ENCODE data around the gene PRICKLE1. TPM values are rescaled to one million over a fixed set of nuclear protein-coding genes. Genes with fewer than 3 reads are reported as not detected.
A peak's percentile ranks its signal among the peaks of the same experiment; 100 is the strongest.

PRICKLE1 gene
- total and polyA plus RNA-seq, 2 experiments from 2014 or later = 16.5 to 25.9 TPM

DNA sequence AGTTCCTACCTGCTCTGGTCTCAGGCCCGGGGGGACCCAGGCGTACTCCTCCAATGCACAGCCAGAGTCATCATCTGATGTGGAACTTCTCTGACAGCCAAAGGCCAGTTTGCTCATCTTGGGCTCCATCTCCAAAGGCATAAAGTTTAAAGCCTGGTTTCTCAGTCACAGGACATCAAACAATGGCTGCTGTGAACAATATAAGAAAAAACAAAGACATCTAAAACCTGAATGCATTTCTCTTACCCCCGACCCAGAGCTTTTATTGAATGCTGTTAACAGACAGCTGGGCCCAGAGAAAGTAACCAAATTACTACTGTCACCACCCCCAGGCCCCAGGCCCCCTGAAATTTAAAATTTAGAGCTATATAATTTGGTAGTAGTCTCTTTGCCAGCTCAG is 117.2 kb downstream of the PRICKLE1 start:
- H3K9me2 ChIP-seq (replicated peaks; ENCODE audit: insufficient read depth) = no peaks in the 10 kb centered on the region
- no peaks in the 10 kb centered on the region for H3K36me3 ChIP-seq (replicated peaks; ENCODE audit: insufficient read depth, low read depth)
- peaks cover 30% of the 10 kb centered on the region for H4K20me1 ChIP-seq (ENCODE audit: insufficient read depth, poor library complexity, severe bottlenecking)
- 73% methylated on average over 3 of the region's 3 CpGs for WGBS (ENCODE audit: low lambda C conversion rate, missing lambda C conversion rate)
- no peak for DNase-seq (ENCODE audit: low spot score)
- no peak overlapping the region for H2AFZ ChIP-seq
- H3K27me3 ChIP-seq = no peaks in the 10 kb centered on the region
- no peak overlapping the region for H3K27ac ChIP-seq
- H3K4me1 ChIP-seq (ENCODE audit: insufficient read depth) = peaks cover 22% of the 10 kb centered on the region
- H3K79me2 ChIP-seq = peaks cover 73% of the 10 kb centered on the region
- TF ChIP-seq EZH2 (IDR thresholded peaks at IDR 0.05; ENCODE audit: borderline replicate concordance) (no peak), EZH2phosphoT487 (IDR thresholded peaks at IDR 0.05; ENCODE audit: low read depth, severe bottlenecking, unreplicated experiment) (no peak)
- TF ChIP-seq, protein P1, sequence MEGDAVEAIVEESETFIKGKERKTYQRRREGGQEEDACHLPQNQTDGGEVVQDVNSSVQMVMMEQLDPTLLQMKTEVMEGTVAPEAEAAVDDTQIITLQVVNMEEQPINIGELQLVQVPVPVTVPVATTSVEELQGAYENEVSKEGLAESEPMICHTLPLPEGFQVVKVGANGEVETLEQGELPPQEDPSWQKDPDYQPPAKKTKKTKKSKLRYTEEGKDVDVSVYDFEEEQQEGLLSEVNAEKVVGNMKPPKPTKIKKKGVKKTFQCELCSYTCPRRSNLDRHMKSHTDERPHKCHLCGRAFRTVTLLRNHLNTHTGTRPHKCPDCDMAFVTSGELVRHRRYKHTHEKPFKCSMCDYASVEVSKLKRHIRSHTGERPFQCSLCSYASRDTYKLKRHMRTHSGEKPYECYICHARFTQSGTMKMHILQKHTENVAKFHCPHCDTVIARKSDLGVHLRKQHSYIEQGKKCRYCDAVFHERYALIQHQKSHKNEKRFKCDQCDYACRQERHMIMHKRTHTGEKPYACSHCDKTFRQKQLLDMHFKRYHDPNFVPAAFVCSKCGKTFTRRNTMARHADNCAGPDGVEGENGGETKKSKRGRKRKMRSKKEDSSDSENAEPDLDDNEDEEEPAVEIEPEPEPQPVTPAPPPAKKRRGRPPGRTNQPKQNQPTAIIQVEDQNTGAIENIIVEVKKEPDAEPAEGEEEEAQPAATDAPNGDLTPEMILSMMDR (IDR thresholded peaks at IDR 0.05; ENCODE audit: poor library complexity) = no peak
- no peak overlapping the region for H3K4me3 ChIP-seq
- peak overlapping the region; percentile 4 for H3K4me2 ChIP-seq
- no peaks in the 10 kb centered on the region for H3K9me3 ChIP-seq (ENCODE audit: low read depth)

GRCh38 chr12:42469355-42470175 is 120.0 kb downstream of the PRICKLE1 start:
- no peak for DNase-seq (ENCODE audit: low spot score)
- Histone ChIP-seq H3K4me1 (ENCODE audit: insufficient read depth) (peaks cover 22% of the 10 kb centered on the region), H3K4me2 (no peak overlapping the region), H3K27ac (no peak overlapping the region), H4K20me1 (ENCODE audit: insufficient read depth, poor library complexity, severe bottlenecking) (peaks cover 28% of the 10 kb centered on the region), H2AFZ (no peak overlapping the region), H3K9me2 (replicated peaks; ENCODE audit: insufficient read depth) (no peaks in the 10 kb centered on the region), H3K27me3 (no peaks in the 10 kb centered on the region), H3K36me3 (replicated peaks; ENCODE audit: insufficient read depth, low read depth) (no peaks in the 10 kb centered on the region), H3K4me3 (no peak overlapping the region), H3K9me3 (ENCODE audit: low read depth) (no peaks in the 10 kb centered on the region), H3K79me2 (peaks cover 58% of the 10 kb centered on the region)
- 88% methylated on average over 7 of the region's 7 CpGs for WGBS (ENCODE audit: low lambda C conversion rate, missing lambda C conversion rate)
- TF ChIP-seq EZH2 (IDR thresholded peaks at IDR 0.05; ENCODE audit: borderline replicate concordance) (no peak), EZH2phosphoT487 (IDR thresholded peaks at IDR 0.05; ENCODE audit: low read depth, severe bottlenecking, unreplicated experiment) (no peak)
- TF ChIP-seq, protein P1 (IDR thresholded peaks at IDR 0.05; ENCODE audit: poor library complexity) = no peak

DNA sequence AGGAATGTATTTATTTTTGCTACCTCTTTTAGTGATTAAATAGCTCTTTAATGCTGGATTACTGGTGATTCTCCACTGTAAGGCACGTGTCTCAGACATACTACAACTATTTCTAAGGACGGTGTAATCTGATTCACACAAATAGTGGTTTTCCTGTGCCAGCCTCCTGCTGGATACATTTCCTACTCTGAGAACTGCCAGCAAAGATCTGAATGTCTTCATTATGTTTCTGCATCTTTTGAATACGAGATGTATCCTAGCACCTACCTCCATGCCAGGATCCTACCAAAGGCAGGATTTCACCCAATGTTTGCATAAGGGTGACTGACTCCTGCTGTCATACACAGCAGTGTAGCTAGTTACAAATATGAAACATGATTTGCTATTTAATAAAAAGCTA is 120.6 kb downstream of the PRICKLE1 start:
- no peak for DNase-seq (ENCODE audit: low spot score)
- H2AFZ ChIP-seq = no peak overlapping the region
- H3K79me2 ChIP-seq = peaks cover 51% of the 10 kb centered on the region
- peaks cover 22% of the 10 kb centered on the region for H3K4me1 ChIP-seq (ENCODE audit: insufficient read depth)
- H3K27ac ChIP-seq = no peak overlapping the region
- H3K27me3 ChIP-seq = no peaks in the 10 kb centered on the region
- H3K36me3 ChIP-seq (replicated peaks; ENCODE audit: insufficient read depth, low read depth) = no peaks in the 10 kb centered on the region
- peak overlapping the region; percentile 14 for H3K4me2 ChIP-seq
- peaks cover 23% of the 10 kb centered on the region for H4K20me1 ChIP-seq (ENCODE audit: insufficient read depth, poor library complexity, severe bottlenecking)
- H3K9me2 ChIP-seq (replicated peaks; ENCODE audit: insufficient read depth) = no peaks in the 10 kb centered on the region
- H3K4me3 ChIP-seq = no peak overlapping the region
- TF ChIP-seq EZH2phosphoT487 (IDR thresholded peaks at IDR 0.05; ENCODE audit: low read depth, severe bottlenecking, unreplicated experiment) (no peak), EZH2 (IDR thresholded peaks at IDR 0.05; ENCODE audit: borderline replicate concordance) (no peak)
- TF ChIP-seq, protein P1 (IDR thresholded peaks at IDR 0.05; ENCODE audit: poor library complexity) = no peak
- H3K9me3 ChIP-seq (ENCODE audit: low read depth) = no peaks in the 10 kb centered on the region
- WGBS (ENCODE audit: low lambda C conversion rate, missing lambda C conversion rate) = 68% methylated on average over 3 of the region's 3 CpGs

All from hepatocyte (in vitro differentiated cells).